SKM-1 treated with dmso at 0.1 percent for 144 hours (cell line): Measurements from ENCODE around the gene KCNK5.

ENCODE experiments used
- DNase-seq: peaks from one replicate; lab custom pipeline; 2025; ENCODE audit not compliant: unreplicated experiment; lab: John Stamatoyannopoulos, UW

KCNK5 gene

DNA sequence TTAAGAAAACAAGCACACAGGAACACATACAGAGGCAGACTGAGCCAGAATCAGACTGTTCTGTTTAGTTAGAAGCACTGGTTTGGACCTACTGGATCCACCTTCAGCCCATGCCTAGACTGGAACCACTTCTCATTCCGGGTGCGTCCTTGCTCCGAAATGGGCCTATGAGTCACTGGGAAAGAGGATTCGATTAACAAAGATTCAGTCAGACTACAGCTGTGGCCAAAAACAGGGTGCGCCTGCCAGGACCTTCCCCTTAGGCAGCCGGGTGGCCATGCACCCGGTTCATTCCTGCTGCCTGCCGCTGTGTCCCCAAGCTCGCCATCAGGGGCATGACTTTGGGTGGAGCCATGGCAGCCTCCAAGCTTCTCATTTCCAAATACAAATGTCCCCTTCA, 14.5 kb upstream of the KCNK5 start:
- DNase-seq = no peak

DNA sequence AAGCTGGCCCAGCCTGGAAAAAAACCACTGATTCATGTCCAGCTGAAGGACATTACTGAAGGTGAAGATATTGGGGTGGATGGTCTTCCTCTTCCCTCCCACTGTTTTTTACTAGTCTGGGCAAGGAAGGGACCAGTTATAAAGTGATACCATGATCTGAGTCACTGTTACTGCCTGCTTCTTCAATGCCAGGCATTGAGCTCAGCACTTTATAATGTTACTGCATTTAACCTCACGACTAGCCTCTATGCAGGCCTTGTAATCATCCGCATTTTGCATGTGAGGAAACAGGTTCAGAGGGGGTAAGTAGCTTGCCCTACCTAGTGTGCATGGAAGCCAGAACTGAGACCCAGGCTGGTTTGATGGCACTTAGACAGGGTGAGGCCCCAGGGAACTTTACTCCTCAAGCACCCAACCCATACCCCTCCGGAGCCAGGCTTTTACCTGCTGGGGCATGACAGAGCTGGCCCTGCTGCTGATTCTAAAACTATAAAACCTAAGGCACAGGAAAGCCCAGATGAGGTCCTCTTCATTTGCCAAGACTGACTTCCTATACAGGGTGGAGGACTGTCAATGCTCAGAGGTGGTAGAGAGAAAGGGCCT, 11.0 kb upstream of the KCNK5 start:
- no peak for DNase-seq

DNA sequence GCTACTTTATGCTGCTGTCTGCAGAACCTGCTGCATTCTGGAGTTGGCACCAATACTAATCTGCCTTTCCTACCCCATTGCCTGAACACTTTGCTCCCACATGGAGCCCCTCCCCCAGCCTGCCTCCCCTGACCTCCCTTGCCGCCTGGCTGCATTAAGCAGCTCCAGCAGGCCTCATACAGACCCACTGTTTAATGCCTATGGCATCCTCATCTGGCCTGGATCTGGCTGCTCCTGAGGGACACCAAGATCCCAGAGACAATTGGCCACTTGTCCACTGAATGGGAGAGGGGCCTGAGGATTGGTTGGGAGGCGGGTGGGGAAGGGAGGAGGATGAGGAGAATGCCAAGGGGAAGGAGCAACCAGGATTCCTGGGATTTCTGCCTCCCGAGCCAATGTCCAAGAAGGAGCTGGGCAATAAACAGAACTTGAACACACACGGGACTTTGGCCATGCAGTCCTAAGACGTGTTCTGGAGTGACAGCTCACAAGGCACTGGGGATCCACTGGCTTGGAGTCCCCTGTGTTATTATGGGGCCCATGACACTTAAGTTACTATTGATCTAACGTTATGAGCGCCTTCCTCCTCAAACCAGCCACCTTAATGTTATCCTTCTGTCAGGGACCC, 10.4 kb upstream of the KCNK5 start:
- DNase-seq = no peak

DNA sequence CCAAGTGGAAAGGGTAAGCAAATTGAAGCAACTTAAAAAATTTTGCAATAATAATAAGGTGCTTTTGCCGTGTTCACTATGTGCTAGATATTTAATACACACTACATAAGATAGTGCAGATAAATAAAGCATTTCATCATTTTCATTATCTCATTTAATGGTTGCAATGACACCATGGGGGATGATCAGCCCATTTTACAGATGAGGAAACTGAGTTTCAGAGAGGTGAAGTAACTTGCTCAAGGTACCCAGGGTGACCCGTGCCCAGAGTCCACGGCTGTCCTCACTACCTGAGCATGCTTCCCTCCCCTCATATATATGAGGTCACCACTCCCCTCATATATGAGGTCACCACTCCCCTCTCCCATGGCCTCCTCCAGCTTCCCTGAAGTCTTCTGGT, 7.5 kb upstream of the KCNK5 start:
- DNase-seq = no peak

DNA sequence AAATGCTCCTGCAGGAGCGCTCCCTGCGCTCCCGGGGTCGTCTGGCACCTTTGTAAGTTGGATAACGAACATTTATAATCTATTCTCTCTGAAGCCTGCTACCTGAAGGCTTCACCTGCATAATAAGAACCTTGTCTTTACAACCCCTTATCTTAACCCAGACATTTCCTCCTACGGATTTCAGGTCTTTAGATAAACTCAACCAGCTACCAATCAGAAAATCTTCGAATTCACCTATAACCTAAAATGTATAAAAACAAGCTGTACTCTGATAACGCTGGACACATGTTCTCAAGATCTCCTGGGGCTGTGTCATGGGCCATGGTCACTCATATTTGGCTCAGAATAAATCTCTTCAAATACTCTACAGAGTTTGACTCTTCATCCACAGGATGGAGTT, 4.1 kb upstream of the KCNK5 start:
- DNase-seq = no peak

DNA sequence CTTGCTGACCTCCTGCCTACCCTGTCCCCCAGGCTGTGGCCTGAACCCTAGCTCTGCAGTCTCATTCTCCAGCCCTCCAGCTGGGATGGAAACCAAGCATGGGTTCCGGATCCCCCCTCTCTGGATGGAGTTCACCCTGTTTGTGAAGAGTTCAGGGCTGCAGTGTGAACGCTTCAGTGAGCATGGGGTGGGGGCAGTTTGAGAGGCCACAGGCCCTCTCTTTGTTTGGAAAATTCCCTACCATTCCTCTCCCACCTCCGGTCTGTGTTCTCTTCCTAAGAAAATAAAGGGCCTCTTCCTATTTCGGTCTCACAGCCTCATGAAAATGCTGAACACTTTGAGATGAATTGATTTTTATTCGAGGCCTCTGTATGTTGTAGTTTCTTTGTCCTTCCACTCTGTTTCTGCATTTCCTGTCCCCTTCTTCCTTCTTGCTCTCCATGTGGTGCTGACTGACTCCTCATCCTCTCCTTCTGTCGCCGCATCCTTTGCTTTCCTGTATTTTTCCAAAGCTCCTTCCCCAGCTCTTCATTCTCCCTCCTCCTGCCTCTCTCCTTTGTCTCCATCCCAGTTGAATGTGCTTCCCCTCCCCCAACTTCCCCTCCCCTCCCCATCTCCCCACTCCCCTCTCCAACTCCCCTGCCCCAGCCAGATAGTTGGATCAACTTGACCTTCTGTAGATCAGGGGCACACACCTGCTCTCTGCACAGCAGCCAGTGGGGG, 2.4 kb upstream of the KCNK5 start:
- no peak for DNase-seq

DNA sequence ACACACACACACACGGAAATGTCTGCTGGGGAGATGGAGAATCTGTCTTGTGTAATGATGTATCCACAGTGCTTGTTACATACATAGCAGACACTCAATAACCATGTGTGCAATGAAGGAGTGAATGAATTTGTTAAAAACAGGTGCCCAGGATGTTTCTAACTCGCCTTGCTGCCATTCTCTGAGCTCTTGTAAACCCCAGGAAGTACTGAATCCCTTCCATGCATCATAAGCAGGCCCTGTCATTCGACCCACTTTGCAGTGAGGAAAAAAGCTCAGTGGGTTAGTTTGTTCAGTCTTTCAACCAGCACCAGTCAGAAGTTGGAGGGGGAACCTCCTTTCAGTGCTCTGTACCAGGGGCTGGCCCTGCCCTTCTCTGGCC, 1.4 kb upstream of the KCNK5 start:
- no peak for DNase-seq

DNA sequence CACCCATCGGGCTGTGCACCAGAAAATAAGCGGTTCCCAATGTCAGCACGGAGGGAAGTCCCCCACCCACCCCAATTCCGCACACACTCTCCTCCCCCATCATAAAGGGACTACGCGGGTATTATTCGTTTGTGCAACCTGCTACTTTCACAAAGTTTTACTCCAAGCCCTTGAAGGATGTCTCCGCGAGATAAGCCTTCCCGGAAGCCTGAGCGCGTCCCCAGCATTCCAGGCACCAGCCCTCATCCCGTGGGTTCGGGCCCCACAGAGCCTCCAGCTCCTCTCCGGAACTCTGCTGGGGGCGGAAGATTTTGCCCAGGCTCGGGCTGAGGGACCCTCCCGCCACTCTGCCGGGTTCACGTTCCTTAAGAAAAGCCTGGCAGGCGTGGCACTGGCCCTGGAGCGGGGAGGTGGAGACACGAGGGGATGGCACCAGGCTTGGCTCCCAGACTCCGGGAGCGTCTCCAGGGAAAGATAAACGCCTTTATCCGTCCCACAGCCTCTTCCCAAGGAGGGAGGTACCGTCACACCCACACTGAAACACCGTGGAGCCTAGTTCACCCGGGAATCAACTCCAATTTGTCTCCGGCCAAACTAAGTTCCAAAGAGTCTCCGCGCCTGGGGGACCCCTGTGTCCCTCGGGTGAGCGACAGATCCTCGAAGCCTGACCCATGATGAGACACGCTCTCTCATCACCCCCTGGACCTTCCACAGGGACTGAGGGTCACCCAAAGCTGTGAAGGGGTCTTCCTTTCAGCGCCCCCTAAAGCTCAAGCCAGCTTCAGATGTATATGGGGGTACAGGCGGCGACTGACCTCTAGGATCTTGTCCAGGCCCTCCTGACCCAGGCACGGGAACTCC, 934 bp downstream of the KCNK5 start:
- DNase-seq = no peak

DNA sequence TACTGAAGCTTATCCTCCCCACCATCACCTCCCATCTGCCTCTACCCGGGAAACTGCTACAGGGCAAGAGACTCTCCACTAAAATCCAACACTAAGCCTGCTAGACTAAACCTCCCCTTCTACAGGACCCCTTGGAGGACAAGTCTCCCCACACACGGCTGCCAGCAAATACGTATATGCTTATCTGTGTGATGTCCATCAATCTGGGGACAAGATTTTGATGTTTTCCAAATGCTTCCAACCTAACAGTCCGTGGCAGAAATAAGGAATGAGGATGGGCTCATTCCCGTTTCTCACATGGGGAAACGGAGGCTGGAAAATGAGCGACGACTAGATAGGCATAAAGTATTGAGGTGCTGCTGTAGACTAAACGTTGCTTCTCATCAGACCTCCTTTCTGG, 1.8 kb downstream of the KCNK5 start:
- no peak for DNase-seq

DNA sequence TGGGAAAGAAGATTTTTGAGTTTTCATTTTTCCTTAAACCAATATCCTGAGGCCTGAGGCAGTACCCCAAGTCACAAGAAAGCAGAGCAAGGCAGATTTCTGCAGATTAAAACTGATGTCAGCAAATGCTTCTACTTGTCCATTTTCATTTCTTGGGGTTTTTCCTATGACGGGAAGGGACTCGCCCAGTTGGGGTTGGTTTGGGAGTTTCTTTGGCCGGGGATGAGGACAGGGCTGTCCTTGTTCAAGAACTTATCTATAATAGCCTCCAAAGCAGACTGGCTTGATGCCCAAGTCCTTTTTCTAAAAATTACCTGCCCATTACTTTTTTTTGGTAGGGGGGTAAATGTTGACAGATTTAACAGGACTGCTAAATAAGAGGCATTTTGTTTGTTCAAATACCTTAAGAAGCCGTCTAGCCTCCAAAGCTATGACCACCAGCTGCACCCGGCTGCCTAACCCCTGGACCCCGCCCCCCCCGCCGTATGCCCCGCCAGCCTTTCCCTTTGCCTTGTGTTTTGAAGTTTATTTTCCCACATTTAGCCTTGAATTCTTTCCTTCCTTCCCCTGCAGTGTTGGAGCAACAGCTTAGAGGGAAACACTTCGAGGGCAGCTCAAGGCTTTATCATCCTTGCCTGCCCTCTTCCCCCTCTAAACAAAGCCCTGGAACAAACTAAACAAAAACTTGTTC, 2.5 kb downstream of the KCNK5 start:
- no peak for DNase-seq

DNA sequence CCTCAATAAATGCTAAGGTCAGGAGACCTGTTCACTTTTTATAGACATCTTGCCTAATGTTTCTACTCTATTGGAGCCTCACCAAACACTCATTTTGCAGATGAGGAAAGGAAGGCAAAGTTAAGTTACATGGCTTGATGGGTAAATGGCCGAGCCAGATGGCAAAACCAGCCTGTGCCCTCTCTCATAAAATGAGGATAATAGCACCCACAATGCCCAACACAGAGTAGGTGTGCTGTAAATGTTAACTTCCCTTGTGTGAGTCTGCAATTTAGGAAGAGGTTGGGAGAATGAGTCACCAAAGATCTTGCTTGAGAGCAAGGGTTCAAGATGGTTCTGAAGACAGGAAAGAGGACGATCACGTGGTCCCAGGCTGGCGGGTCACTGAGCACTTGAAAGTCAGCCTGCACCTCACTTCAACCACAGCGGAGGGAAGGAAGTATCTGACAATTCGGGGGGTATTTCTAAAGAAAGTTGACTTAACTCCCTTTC, 3.3 kb downstream of the KCNK5 start:
- peak; percentile 93 for DNase-seq

DNA sequence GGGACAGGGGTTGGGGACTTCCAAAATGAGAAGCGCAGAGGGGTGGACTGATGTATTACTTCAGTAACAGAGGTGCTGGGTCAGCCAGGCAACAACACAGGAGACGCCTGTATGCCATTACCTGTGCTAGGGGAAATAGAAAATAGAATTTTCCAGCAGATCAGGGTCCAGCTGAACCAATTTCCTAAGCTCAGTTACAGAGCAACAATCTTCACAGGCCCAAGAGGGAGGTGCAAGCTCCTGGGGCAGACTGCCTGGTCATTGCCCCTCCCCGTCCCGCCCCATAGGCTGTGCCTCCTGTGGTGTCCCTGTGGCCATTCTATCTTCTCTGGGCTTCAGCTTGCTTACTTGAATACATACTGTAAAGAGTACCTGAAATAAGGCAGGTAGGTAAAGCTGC, 3.7 kb downstream of the KCNK5 start:
- no peak for DNase-seq

DNA sequence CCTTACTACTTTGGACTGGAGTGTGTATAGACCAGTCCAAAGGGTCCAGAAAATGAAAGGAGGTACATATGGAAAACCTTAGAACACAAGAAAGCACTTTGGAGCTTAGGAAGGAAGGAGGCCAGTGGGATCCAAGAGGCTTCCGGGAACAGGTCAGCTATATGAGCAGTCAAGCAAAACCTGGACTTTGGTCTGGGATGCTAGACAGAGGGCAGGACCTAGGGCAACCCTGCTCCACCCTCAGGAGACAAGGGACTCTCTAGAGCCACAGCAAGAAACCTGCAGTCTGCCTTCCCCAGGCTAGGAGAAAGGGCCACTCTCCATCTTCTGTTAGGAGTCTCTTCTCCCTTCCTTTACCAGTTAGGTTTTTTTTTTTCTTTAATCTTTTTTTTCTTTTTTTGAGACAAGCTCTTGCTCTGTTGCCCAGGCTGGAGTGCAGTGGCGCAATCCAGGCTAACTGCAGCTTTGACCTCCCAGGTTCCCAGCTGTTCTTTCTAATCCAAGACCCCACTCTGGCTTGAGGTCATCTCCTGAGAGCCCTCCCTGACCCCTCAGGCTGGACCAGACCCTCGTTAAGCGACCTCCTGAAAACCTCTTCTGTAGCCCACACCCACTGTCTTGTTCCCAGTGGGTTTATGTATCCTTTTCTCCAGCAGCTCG, 4.6 kb downstream of the KCNK5 start:
- no peak for DNase-seq

DNA sequence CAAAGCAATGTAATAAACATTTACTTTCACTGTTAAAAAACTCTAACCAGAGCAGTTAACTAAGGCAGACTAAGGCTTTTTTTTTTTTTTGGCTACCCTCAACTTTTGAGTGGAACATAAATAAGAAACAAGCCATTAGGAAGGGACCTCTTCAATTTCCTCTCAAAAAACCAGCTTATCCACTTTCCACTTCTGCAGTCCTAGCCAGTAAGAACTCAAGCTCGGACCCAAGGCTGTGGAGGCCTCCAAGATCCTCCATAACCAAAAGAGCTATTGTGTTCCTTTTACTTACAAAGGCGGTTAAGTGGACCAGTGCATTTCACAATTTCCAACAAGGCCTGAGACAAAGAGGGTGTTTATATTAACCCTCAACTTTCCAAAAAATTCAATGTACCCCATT, 5.3 kb downstream of the KCNK5 start:
- no peak for DNase-seq

DNA sequence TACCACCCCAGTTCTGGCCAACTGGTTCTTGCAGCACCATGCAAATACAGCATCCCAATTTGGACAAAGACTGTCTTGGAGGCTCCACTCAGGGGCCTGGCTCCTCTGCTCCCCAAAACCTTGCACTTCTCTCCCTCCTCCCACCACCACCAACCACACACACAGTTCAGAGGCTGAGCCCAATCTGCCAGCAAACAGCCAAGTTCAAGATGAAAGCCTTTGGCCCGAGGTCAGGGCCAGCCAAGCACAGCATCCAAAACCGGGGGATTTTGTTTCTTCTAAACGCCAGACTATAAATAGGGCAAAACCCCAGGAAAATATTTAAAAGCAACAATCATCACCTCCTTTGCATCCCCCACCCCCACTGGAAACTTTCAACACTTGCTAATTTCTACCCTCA, 5.7 kb downstream of the KCNK5 start:
- DNase-seq = no peak

DNA sequence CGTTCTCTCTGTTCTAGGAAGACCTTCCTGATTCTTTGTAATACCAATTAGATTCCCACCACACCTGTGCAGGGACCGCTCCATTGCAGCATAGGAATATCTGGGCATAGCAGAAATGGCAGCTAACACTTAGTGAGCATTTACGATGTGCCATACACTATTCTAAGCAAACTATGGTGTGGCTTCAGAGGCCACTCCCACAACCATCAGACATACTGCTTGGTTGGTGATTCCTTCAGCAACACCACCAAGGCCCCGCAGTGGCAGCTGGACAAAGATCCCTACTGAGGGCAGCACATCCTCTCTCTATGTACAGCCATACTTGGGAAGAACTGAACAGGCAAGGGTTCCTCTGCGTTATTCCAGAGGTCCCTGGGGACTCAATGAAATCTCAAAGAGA, 6.2 kb downstream of the KCNK5 start:
- DNase-seq = no peak

DNA sequence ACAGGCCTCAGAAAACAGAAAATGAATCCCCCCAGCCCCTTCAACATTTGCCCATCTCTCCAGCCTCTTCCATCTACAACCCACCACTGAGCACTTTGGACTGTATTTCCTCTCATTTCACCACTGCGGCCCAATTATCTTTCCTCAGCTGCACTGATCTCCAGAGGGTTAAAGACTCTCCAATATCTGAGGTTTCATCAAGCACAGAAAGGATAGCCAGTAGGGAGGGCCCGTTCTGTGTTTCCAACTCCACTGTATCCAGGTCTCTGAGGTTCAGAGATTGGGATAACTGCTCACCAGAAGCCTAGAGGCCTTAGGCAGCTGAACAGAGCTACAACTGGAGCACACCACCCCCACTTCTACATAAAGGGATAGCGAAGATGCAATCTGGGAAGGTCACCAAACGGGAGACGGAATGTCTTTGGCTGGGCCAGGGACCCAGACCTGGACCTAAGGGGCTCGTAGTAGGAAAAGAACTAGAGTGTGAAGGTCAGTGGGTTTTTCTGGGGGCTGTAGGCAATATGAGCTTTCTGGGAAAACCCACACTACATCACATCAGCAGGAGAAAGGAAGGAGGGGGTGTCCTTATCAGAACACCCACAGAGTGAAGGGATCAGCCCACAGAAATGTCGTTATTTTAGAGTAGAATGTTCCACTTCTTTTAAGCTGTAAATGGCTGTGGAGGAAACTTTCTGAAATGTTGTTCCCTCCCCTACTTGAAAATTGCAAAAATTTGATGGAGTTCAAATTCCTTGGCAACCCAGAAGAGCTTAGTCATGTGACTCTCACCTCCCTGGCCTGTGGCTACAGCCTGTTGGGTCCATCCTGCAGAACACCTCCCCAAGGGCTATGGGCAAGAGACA, 7.3 kb downstream of the KCNK5 start:
- DNase-seq = no peak

DNA sequence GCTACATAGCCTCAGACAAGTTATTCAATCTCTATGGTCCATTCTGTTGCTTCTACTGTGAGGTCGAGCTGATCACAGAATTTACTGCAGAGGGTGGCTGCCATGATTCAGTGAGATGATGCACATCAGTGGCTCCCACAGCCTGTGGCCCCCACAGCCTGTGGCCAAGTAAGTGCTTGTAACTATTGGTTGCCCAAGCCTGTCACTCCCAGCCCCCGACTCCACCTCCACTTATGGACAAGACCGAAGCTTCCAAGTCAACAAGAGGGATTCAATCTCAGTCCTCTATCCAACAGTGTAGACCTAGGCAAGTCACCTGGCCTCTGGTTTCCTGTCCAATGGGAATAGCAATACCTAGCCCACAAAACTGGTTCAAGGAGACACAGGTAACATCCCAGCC, 8.2 kb downstream of the KCNK5 start:
- DNase-seq = no peak

DNA sequence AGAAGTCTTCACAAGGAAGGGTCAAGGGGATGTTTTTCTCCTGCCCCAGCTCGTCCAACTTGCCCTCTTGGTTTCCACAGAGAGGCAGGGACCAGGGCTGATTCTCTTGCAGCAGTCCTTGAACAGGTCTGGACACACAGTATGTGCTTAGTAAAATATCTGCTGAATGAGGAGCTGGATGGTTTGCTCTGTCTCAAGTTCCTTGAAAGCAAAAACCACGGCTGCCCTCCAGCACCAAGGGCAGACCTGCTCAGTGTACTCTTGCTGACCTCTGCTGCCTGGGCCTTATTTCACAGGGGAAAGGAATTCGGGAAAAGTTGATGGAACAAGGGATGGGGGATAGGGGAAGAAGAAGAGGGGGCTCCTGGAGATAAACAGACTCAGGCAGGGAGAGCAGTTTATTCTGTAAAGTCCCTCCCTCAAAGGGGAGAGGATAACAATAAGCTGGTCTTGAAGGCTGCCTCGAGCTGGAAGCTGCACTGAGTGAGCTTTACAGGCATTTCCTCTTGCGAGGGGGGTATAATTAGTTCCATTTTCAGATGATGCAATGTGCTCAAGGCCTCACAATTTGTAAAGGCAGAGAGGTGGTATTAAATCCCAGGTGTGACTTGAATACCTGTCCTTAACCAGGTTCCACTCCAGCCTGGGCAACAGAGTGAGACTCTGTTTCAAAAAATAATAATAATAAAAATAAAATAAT, 10.3 kb downstream of the KCNK5 start:
- peak; percentile 55 for DNase-seq
